SK-N-SH (cell line): ENCODE measurements around the gene CREB5. TPM values are rescaled to one million over a fixed set of nuclear protein-coding genes. Genes with fewer than 3 reads are reported as not detected.

Experiments used
- CTCF ChIA-PET: fragments of 300-600, 350-600 bp; formaldehyde crosslinking; extraction: SDS; loops from one replicate; lab custom pipeline; 2021; lab: Yijun Ruan, JAX
- POLR2A ChIA-PET: fragments of 350-600 bp; sonication (Branson Sonifier 250); formaldehyde crosslinking; extraction: SDS; loops from one replicate; lab custom pipeline; 2020; ENCODE audit warnings: antibody characterized with exemption, inconsistent platforms; lab: Yijun Ruan, JAX
- DNase-seq: peaks from one replicate; pipeline ENCODE4 v3.0.0; 2012
- H2AFZ ChIP-seq: fragments of 200-600 bp; sonication (generic); 2 replicates; pipeline ENCODE4 v1.8.1; 2016; ENCODE audit warnings: antibody characterized with exemption, mild to moderate bottlenecking, low read depth
- H3F3A ChIP-seq: fragments of 200-600 bp; sonication (generic); replicated peaks from 2 replicates; pipeline ENCODE3; 2016; ENCODE audit warnings: antibody characterized with exemption, mild to moderate bottlenecking; ENCODE audit not compliant: insufficient read depth
- H3K27ac ChIP-seq, 2 experiments: fragments of 200-500 bp in 1 of 2; fragments of 200-600 bp in 1 of 2; sonication (Bioruptor generic) in 1 of 2; sonication (generic), shearing (Covaris generic) in 1 of 2; 2 replicates each; pipeline versions ENCODE4 v1.5.1 to v1.6.1; 2014 to 2016; ENCODE audit warnings: low read depth in 2 of 2, inconsistent platforms in 1 of 2, low read length in 1 of 2, mild to moderate bottlenecking in 1 of 2, mixed read lengths in 1 of 2
- H3K27me3 ChIP-seq: fragments of 200-600 bp; sonication (generic), shearing (Covaris generic); 2 replicates; pipeline ENCODE4 v1.6.1; 2016; ENCODE audit warnings: mixed run types; ENCODE audit not compliant: insufficient read depth
- H3K36me3 ChIP-seq, 2 experiments: fragments of 200-500 bp in 1 of 2; fragments of 200-600 bp in 1 of 2; sonication (Bioruptor generic) in 1 of 2; sonication (generic) in 1 of 2; replicated peaks in 1 of 2; 2 replicates each; pipeline versions ENCODE3 to v1.5.1; 2014 to 2016; ENCODE audit warnings: low read length in 1 of 2, mild to moderate bottlenecking in 1 of 2; ENCODE audit not compliant: insufficient read depth in 2 of 2, control insufficient read depth in 1 of 2
- H3K4me1 ChIP-seq, 2 experiments: fragments of 200-500 bp in 1 of 2; fragments of 200-600 bp in 1 of 2; sonication (Bioruptor generic) in 1 of 2; sonication (generic), shearing (Covaris generic) in 1 of 2; 2 replicates each; pipeline versions ENCODE4 v1.5.1 to v1.6.1; 2014 to 2016; ENCODE audit warnings: low read depth in 1 of 2, low read length in 1 of 2, mixed run types in 1 of 2; ENCODE audit not compliant: insufficient read depth in 2 of 2, control insufficient read depth in 1 of 2
- H3K4me2 ChIP-seq: fragments of 200-600 bp; sonication (generic), shearing (Covaris generic); 2 replicates; pipeline ENCODE4 v1.6.1; 2017; ENCODE audit warnings: mixed run types
- H3K4me3 ChIP-seq, 2 experiments: fragments of 200-500 bp in 1 of 2; fragments of 200-600 bp in 1 of 2; sonication (Bioruptor generic) in 1 of 2; sonication (generic), shearing (Covaris generic) in 1 of 2; 2 replicates each; pipeline versions ENCODE4 v1.5.1 to v1.8.1; 2014 to 2016; ENCODE audit warnings: low read depth in 2 of 2, inconsistent platforms in 1 of 2, low read length in 1 of 2, mild to moderate bottlenecking in 1 of 2, mixed read lengths in 1 of 2, moderate library complexity in 1 of 2
- H3K79me2 ChIP-seq: fragments of 200-600 bp; sonication (generic); 2 replicates; pipeline ENCODE4 v1.8.1; 2017; ENCODE audit warnings: mild to moderate bottlenecking; ENCODE audit not compliant: insufficient read depth
- H3K9ac ChIP-seq: fragments of 200-600 bp; sonication (generic); 2 replicates; pipeline ENCODE4 v1.6.1; 2017; ENCODE audit warnings: mixed run types
- H3K9me2 ChIP-seq: fragments of 200-600 bp; sonication (generic); 2 replicates; pipeline ENCODE4 v1.6.1; 2017; ENCODE audit warnings: mixed run types
- H3K9me3 ChIP-seq: fragments of 200-600 bp; sonication (generic); 2 replicates; pipeline ENCODE4 v1.6.1; 2017; ENCODE audit warnings: mixed run types, mild to moderate bottlenecking, moderate library complexity
- H4K20me1 ChIP-seq: fragments of 200-600 bp; sonication (generic); 2 replicates; pipeline ENCODE4 v1.6.1; 2017; ENCODE audit warnings: mild to moderate bottlenecking, mixed run types; ENCODE audit not compliant: insufficient read depth
- ELF1 ChIP-seq: IDR thresholded peaks from 2 replicates; pipeline ENCODE4 v1.4.0; 2012
- FOSL2 ChIP-seq: IDR thresholded peaks from 2 replicates; pipeline ENCODE4 v1.4.0; 2012; ENCODE audit warnings: low read depth, mild to moderate bottlenecking, moderate library complexity, borderline replicate concordance
- FOXM1 ChIP-seq: IDR thresholded peaks from 2 replicates; pipeline ENCODE4 v1.4.0; 2012; ENCODE audit warnings: low read depth, mild to moderate bottlenecking
- IRF3 ChIP-seq: fragments of 150-350 bp; IDR thresholded peaks from 2 replicates; pipeline ENCODE4 v1.6.1; 2016; ENCODE audit warnings: mild to moderate bottlenecking, low read depth, low read length
- MAX ChIP-seq: IDR thresholded peaks from 2 replicates; pipeline ENCODE4 v1.4.0; 2012; ENCODE audit warnings: low read depth
- MXI1 ChIP-seq: IDR thresholded peaks from 2 replicates; pipeline ENCODE4 v1.6.1; 2012; ENCODE audit warnings: mild to moderate bottlenecking, low read depth, low read length, improper control_type of control experiment
- NFIC ChIP-seq: IDR thresholded peaks from 2 replicates; pipeline ENCODE4 v1.4.0; 2012; ENCODE audit warnings: borderline replicate concordance
- POLR2AphosphoS5 ChIP-seq: IDR thresholded peaks from 2 replicates; pipeline ENCODE4 v1.6.1; 2012; ENCODE audit warnings: low read depth, low read length
- REST ChIP-seq: IDR thresholded peaks from 2 replicates; pipeline ENCODE4 v1.6.1; 2012; ENCODE audit warnings: mild to moderate bottlenecking, low read depth, low read length, moderate library complexity
- RFX5 ChIP-seq: IDR thresholded peaks from 2 replicates; pipeline ENCODE4 v1.6.1; 2012; ENCODE audit warnings: mild to moderate bottlenecking, improper control_type of control experiment, low read length
- TCF12 ChIP-seq: IDR thresholded peaks from 2 replicates; pipeline ENCODE4 v1.4.0; 2012
- USF1 ChIP-seq: IDR thresholded peaks from 2 replicates; pipeline ENCODE4 v1.4.0; 2012; ENCODE audit warnings: low read depth, borderline replicate concordance
- USF2 ChIP-seq: fragments of 150-350 bp; IDR thresholded peaks from 2 replicates; pipeline ENCODE4 v1.6.1; 2017; ENCODE audit warnings: antibody characterized with exemption, low read length, low read depth, borderline replicate concordance
- YY1 ChIP-seq: IDR thresholded peaks from 2 replicates; pipeline ENCODE4 v1.4.0; 2012; ENCODE audit warnings: low read depth, mild to moderate bottlenecking
- WGBS: methylation state at CpG from one replicate; pipeline ENCODE4 v1.1.6; 2017; ENCODE audit warnings: low lambda C conversion rate; 5-methylcytosine and 5-hydroxymethylcytosine counted together
- polyA plus RNA-seq, 3 experiments: library from polyadenylated mRNA; depleted of rRNA; stranded (reverse); fragments of >200 nt; gene quantifications; 2 replicates each; pipeline ENCODE4 v1.2.3, GENCODE V29; 2012

Gene CREB5
- polyA plus RNA-seq, 1 of the 3 experiments (the other 2 are of a cell fraction) = 19.3 TPM

- TF ChIP-seq MAX (no peak), MXI1 (no peak), USF2 (no peak), NFIC (no peak)
Observed at GRCh38 chr7:28732071-28732869, 320.0 kb downstream of the CREB5 start (continued).

GRCh38 chr7:28733035-28733434 is 320.7 kb downstream of the CREB5 start:
- 91% methylated on average over 2 of the region's 2 CpGs for WGBS

More at GRCh38 chr7:28733035-28733434, 320.7 kb downstream of the CREB5 start:
- no peaks in the 10 kb centered on the region for H3K27me3 ChIP-seq
- no peaks in the 10 kb centered on the region for H3F3A ChIP-seq
- no peak overlapping the region for H3K4me3 ChIP-seq
- no peak for DNase-seq
- TF ChIP-seq MXI1 = no peak
- no peak for TF ChIP-seq FOXM1
- TF ChIP-seq RFX5 = no peak
- no peak for TF ChIP-seq REST
- no peak for TF ChIP-seq TCF12
- TF ChIP-seq IRF3 = no peak
- no peak for TF ChIP-seq USF1
- no peak for TF ChIP-seq POLR2AphosphoS5
- TF ChIP-seq YY1 = no peak
- TF ChIP-seq FOSL2 = no peak
- TF ChIP-seq ELF1 = no peak
- H3K36me3 ChIP-seq = no peaks in the 10 kb centered on the region
- POLR2A ChIA-PET = no interaction called here
- no peaks in the 10 kb centered on the region; the same call in 1 of the 2 replicates for H3K79me2 ChIP-seq
- no peak overlapping the region for H3K4me2 ChIP-seq
- no peaks in the 10 kb centered on the region for H3K9me3 ChIP-seq
- no peaks in the 10 kb centered on the region for H3K9me2 ChIP-seq
- H3K4me1 ChIP-seq = peaks cover 0 to 7% of the 10 kb centered on the region in 2 experiments; a peak in 3 of 4 replicates
- H4K20me1 ChIP-seq = no peaks in the 10 kb centered on the region
- no peak overlapping the region for H3K27ac ChIP-seq
- H2AFZ ChIP-seq = no peak overlapping the region
- no peak overlapping the region for H3K9ac ChIP-seq
- CTCF ChIA-PET = interaction anchor here (0.9 to 1.3 kb wide), 2 partner anchors 85 to 170 kb away, joined by 3 to 5 read pairs; no protein-coding TSS in a partner anchor
